Small intestine (tissue), 7 donors: ENCODE measurements around the gene PRDX4. TPM values are rescaled to one million over a fixed set of nuclear protein-coding genes. Genes with fewer than 3 reads are reported as not detected.

Experiments used
- DNase-seq, 2 donors: peaks; one replicate each; pipeline versions ENCODE4 v3.0.0 to v3.0.0-alpha.2; 2013
- FAIRE-seq: peaks from 2 replicates; lab custom pipeline; 2012; peaks lifted over from hg19 to GRCh38; lab: Jason Lieb, UNC
- H3K27ac ChIP-seq, 3 donors: one replicate each; pipeline ENCODE4 v1.5.1; 2013; ENCODE audit warnings: low read length in 2 of 3, mild to moderate bottlenecking in 2 of 3, control low read depth in 1 of 3, inconsistent platforms in 1 of 3, low read depth in 1 of 3, moderate library complexity in 1 of 3
- H3K27me3 ChIP-seq, 3 donors: one replicate each; pipeline ENCODE4 v1.6.1; 2013; ENCODE audit warnings: low read length in 3 of 3, inconsistent platforms in 1 of 3; ENCODE audit not compliant: control insufficient read depth in 3 of 3, insufficient read depth in 3 of 3
- H3K36me3 ChIP-seq, 3 donors: one replicate each; pipeline ENCODE4 v1.6.1; 2013; ENCODE audit warnings: low read length in 3 of 3, inconsistent platforms in 1 of 3, low read depth in 1 of 3, mild to moderate bottlenecking in 1 of 3, moderate library complexity in 1 of 3; ENCODE audit not compliant: control insufficient read depth in 3 of 3, insufficient read depth in 2 of 3
- H3K4me1 ChIP-seq, 3 donors: one replicate each; pipeline ENCODE4 v1.6.1; 2013; ENCODE audit warnings: low read length in 2 of 3, inconsistent platforms in 1 of 3, low read depth in 1 of 3, mild to moderate bottlenecking in 1 of 3, moderate library complexity in 1 of 3; ENCODE audit not compliant: control insufficient read depth in 3 of 3, insufficient read depth in 2 of 3
- H3K4me3 ChIP-seq, 3 donors: one replicate each; pipeline ENCODE4 v1.5.1; 2013; ENCODE audit warnings: low read length in 3 of 3, control low read depth in 1 of 3, inconsistent platforms in 1 of 3, low read depth in 1 of 3, mild to moderate bottlenecking in 1 of 3, moderate library complexity in 1 of 3
- H3K9me3 ChIP-seq, 2 donors: one replicate each; pipeline ENCODE4 v1.6.1; 2013; ENCODE audit warnings: low read depth in 1 of 2, low read length in 1 of 2; ENCODE audit not compliant: control insufficient read depth in 2 of 2, insufficient read depth in 1 of 2
- WGBS, 3 donors: extraction: QIAGEN DNeasy Blood & Tissue Kit; methylation state at CpG; one replicate each; pipeline ENCODE4 v1.1.7; 2013; 5-methylcytosine and 5-hydroxymethylcytosine counted together
- polyA plus RNA-seq, 4 donors: library from polyadenylated mRNA; stranded (reverse) in 3 of 4; unstranded in 1 of 4; fragments of 200-250 nt in 3 of 4; fragments of 120-200 nt in 1 of 4; gene quantifications; one replicate each; pipeline versions ENCODE4 v1.2.1 to v1.2.3, GENCODE V29; 2013
- donor health status: healthy with polysubstance abuse.
- donor health status: control.
- donor health status: control.
- donor health status: Bipolar disorder and iron deficiency.
- donor health status: healthy.

Gene PRDX4
- polyA plus RNA-seq, 4 donors: 13.4 to 124 (median 69.6) TPM

DNA sequence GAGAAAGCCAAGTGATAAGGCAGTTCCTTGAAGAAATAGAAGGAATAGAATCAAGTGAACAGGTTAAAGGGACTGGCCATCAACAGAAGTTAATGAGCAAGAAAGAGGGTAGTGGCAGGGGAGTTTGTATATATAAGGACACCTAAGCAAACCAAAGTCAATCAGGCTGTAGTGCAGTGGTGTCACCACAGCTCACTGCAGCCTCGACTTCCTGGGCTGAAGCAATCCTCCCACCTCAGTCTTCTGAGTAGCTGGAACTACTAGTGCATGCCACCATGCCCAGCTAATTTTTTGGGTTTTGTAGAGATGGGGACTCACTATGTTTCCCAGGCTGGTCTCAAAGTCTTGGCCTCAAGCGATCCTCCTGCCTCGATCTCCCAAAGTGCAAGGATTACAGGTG lies 59.9 kb downstream of the PRDX4 start:
- no peak overlapping the region for H3K27ac ChIP-seq
- no peaks in the 10 kb centered on the region for H3K9me3 ChIP-seq
- H3K36me3 ChIP-seq: peaks cover 0 to 15% (median 4%) of the 10 kb centered on the region in 3 donors
- DNase-seq: no peak
- FAIRE-seq: no peak
- WGBS, 3 donors: 88 to 96% (median 95%) methylated on average over 3 of the region's 3 CpGs
- H3K4me1 ChIP-seq: no peaks in the 10 kb centered on the region
- H3K27me3 ChIP-seq: no peaks in the 10 kb centered on the region
- H3K4me3 ChIP-seq: no peak overlapping the region

DNA sequence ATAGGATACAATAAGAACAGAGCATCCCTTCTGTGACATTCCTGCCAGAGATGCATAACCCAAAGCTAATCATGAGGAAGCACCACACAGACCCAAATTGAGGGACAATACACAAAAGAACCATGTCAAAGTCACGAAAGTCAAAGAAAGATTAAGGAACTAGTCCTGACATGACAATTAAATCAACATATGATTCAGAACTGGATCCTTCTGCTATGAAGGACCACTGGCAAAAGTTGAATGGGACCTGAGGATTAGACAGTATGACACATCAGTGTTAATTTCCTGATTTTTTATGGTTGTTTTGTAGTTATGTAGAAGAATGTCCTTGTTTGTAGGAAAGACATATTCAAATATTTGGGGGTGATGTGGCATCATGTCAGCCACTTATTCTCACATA lies 61.9 kb downstream of the PRDX4 start:
- Histone ChIP-seq H3K27ac (no peak overlapping the region), H3K9me3 (no peaks in the 10 kb centered on the region), H3K36me3 (peaks cover 0 to 9% (median 4%) of the 10 kb centered on the region in 3 donors), H3K4me3 (no peak overlapping the region), H3K27me3 (no peaks in the 10 kb centered on the region), H3K4me1 (no peaks in the 10 kb centered on the region)
- FAIRE-seq (no peak), DNase-seq (no peak)
- WGBS, 3 donors: 67 to 98% (median 86%) methylated on average over 1 of the region's 1 CpG

- H3K27me3 ChIP-seq: no peaks in the 10 kb centered on the region
- peaks cover 0 to 4% (median 4%) of the 10 kb centered on the region in 3 donors for H3K36me3 ChIP-seq
- no peak for DNase-seq
- no peak overlapping the region for H3K4me3 ChIP-seq
- H3K9me3 ChIP-seq: no peaks in the 10 kb centered on the region
- WGBS, 3 donors: 76 to 83% (median 80%) methylated on average over 1 of the region's 1 CpG
- no peak overlapping the region for H3K27ac ChIP-seq
- FAIRE-seq: no peak
- H3K4me1 ChIP-seq: peaks cover 0 to 3% (median 0%) of the 10 kb centered on the region in 3 donors
Observed at GRCh38 chrX:23731951-23732350, 64.7 kb downstream of the PRDX4 start.

DNA sequence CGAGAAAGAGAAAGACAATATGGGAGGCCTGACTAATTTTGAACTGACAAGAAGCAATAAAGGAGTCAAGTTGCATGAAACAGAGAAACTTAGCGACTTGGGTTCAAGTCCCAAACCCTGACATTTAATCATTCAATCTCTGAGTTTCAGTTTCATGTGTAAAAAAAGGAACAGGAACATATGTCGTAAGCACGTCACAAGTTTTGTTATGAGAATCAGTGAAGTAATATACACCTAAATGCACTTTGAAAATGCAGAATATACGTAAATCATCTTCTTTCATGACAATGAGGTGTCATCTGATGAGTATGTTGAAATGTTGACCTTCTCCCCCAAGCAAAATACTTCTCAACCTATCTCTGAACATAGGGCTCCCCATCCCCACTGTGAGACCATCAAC lies 65.4 kb downstream of the PRDX4 start:
- no peak overlapping the region for H3K4me3 ChIP-seq

More for the DNA sequence above, 65.4 kb downstream of the PRDX4 start:
- DNase-seq (no peak), FAIRE-seq (no peak)
- H3K27me3 ChIP-seq: no peaks in the 10 kb centered on the region
- no peak overlapping the region for H3K27ac ChIP-seq
- no peaks in the 10 kb centered on the region for H3K9me3 ChIP-seq
- WGBS, 3 donors: 48 to 81% (median 62%) methylated on average over 5 of the region's 5 CpGs
- peaks cover 0 to 3% (median 0%) of the 10 kb centered on the region in 3 donors for H3K4me1 ChIP-seq
- H3K36me3 ChIP-seq: peaks cover 0 to 4% (median 0%) of the 10 kb centered on the region in 3 donors

Other genes starting within 250 kb of the PRDX4 start
- gene ACOT9, start 75.8 kb downstream of the PRDX4 start, polyA plus RNA-seq: 10 to 100 TPM; 17.8 to 43.8 (median 30.7) TPM
- 1,000 to 10,000 TPM in 1 of 4 donors, 100 to 1,000 TPM in 3; 412 to 1,273 (median 877) TPM for gene SAT1, start 115.7 kb downstream of the PRDX4 start, polyA plus RNA-seq
- gene APOO, start 240.4 kb downstream of the PRDX4 start, polyA plus RNA-seq: 10 to 100 TPM; 12.5 to 30.2 (median 22.1) TPM
- under 1 TPM in 3 of 4 donors, not detected in 1; 0.04 to 0.54 (median 0.13) TPM for gene CXorf58, start 240.5 kb downstream of the PRDX4 start, polyA plus RNA-seq